ENCODE measurements around the gene TLCD3B.

DNA sequence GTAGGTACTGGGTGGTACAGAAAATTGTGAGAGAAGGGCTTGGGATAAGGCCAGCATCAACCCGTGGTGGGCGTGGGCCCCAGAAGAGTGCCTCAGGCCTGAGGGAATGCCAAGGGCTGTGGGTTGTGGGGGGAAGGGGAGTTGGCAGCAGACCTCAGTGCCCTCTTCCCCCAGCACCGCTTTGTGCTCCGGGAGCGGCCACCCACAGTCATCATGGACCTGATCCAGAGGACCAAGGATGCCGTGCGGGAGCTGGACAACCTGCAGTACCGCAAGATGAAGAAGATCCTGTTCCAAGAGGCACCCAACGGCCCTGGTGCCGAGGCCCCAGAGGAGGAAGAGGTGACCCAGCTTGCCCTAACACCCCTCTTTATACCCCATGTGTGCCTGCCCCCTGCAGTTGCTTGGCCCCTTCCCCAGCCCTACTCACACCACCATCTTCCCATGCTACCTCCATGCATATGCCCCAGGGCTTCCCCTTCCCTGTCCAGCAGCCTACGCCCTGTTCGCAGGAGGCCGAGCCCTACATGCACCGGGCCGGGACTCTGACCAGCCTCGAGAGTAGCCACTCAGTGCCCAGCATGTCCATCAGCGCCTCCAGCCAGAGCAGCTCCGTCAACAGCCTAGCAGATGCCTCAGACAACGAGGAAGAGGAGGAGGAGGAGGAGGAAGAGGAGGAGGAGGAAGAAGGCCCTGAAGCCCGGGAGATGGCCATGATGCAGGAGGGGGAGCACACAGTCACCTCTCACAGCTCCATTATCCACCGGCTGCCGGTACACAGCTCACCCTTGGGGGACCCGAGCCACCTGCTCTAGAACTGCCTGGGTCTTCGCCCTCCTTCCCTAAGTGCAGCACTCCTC lies 48.3 kb downstream of the TLCD3B start:
- TF ChIP-seq, protein P1, sequence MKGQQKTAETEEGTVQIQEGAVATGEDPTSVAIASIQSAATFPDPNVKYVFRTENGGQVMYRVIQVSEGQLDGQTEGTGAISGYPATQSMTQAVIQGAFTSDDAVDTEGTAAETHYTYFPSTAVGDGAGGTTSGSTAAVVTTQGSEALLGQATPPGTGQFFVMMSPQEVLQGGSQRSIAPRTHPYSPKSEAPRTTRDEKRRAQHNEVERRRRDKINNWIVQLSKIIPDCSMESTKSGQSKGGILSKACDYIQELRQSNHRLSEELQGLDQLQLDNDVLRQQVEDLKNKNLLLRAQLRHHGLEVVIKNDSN (IDR thresholded peaks at IDR 0.05; ENCODE audit: borderline replicate concordance, low read depth): no peak
- TF ChIP-seq EP300 (IDR thresholded peaks at IDR 0.05; ENCODE audit: borderline replicate concordance in 1 of 2, low read depth in 1 of 2, low read length in 1 of 2) (no peak), SMC3 (IDR thresholded peaks at IDR 0.05; ENCODE audit: low read depth, low read length) (no peak), GABPA (IDR thresholded peaks at IDR 0.05; ENCODE audit: low read depth) (no peak)
- TF ChIP-seq, protein P2, sequence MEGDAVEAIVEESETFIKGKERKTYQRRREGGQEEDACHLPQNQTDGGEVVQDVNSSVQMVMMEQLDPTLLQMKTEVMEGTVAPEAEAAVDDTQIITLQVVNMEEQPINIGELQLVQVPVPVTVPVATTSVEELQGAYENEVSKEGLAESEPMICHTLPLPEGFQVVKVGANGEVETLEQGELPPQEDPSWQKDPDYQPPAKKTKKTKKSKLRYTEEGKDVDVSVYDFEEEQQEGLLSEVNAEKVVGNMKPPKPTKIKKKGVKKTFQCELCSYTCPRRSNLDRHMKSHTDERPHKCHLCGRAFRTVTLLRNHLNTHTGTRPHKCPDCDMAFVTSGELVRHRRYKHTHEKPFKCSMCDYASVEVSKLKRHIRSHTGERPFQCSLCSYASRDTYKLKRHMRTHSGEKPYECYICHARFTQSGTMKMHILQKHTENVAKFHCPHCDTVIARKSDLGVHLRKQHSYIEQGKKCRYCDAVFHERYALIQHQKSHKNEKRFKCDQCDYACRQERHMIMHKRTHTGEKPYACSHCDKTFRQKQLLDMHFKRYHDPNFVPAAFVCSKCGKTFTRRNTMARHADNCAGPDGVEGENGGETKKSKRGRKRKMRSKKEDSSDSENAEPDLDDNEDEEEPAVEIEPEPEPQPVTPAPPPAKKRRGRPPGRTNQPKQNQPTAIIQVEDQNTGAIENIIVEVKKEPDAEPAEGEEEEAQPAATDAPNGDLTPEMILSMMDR (IDR thresholded peaks at IDR 0.05): no peak
- TF ChIP-seq, protein P3, sequence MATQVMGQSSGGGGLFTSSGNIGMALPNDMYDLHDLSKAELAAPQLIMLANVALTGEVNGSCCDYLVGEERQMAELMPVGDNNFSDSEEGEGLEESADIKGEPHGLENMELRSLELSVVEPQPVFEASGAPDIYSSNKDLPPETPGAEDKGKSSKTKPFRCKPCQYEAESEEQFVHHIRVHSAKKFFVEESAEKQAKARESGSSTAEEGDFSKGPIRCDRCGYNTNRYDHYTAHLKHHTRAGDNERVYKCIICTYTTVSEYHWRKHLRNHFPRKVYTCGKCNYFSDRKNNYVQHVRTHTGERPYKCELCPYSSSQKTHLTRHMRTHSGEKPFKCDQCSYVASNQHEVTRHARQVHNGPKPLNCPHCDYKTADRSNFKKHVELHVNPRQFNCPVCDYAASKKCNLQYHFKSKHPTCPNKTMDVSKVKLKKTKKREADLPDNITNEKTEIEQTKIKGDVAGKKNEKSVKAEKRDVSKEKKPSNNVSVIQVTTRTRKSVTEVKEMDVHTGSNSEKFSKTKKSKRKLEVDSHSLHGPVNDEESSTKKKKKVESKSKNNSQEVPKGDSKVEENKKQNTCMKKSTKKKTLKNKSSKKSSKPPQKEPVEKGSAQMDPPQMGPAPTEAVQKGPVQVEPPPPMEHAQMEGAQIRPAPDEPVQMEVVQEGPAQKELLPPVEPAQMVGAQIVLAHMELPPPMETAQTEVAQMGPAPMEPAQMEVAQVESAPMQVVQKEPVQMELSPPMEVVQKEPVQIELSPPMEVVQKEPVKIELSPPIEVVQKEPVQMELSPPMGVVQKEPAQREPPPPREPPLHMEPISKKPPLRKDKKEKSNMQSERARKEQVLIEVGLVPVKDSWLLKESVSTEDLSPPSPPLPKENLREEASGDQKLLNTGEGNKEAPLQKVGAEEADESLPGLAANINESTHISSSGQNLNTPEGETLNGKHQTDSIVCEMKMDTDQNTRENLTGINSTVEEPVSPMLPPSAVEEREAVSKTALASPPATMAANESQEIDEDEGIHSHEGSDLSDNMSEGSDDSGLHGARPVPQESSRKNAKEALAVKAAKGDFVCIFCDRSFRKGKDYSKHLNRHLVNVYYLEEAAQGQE (IDR thresholded peaks at IDR 0.05; ENCODE audit: low read depth, low read length): no peak
